ENCODE results near the gene EFHB.
A peak's percentile ranks its signal among the peaks of the same experiment; 100 is the strongest.
"Not testable (repeated sequence)": the region's sequence is repeated elsewhere in the genome, so short reads cannot be mapped to it uniquely, and the experiment has no call there.

EFHB gene, protein sequence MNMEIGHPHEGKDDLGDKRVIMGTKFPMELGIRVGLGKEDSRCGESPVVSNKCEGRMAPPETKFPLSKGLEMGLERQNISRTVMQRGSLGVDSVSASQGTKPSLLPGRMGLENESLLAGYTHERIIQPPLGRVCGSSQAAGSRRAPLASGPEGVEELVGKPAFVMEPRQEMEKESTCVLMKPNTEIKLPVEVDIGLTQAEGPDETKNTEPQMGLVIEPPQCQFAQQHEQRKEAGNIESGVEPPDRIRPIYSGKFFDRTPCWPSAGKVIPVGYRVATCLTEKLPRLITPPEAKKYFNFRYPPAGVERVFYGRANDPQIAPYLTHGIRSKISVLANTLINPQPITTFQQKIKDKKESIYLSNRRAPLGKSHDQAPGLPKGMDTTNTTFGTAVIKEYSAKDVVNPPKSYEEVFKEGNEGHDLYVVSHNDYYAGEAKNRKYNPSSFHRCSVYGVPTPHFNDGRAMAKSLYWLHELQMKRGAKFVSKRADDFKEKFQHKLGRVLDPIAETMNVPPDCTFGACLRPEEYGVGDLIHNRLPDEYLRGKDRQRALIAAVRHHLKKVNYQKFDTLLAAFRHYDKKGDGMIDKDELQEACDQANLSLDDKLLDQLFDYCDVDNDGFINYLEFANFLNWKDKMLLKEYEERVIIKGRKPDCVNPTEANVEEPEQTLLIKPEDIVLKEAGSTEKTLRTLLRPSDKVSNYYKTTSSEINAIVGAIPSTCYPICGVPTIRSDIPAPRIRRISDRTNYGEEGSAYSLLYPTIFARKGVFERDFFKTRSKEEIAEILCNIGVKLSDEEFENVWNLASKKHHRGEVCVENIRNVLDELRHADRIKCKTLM

DNA sequence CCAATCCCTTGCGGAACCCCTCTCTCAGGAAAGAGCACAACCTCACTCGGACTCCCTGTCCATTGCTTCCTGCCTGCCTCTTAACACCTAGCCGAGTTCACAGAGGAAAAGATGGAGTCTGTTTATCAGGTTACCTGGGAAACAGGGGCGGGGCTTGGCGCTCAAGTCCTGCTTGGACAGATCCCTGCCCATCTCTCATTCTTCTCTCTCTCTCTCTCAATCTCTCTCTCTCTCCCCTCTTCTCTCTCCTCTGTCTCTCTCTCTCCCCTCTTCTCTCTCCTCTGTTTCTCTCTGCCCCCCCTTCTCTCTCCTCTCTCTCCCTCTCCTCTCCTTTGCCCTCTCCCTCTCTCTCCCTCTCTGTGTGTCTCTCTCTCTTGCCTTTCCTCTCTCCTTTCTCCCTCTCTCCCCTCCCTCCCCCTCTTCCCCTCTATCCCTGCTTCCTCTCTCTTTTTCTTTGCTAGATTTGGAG, at the start of gene EFHB:
Gene EFHB (minus strand): TSS at position 120 of the 469 bp plus-strand sequence. CDS start 199 bp downstream, outside the sequence.
- no peak for DNase-seq

DNA sequence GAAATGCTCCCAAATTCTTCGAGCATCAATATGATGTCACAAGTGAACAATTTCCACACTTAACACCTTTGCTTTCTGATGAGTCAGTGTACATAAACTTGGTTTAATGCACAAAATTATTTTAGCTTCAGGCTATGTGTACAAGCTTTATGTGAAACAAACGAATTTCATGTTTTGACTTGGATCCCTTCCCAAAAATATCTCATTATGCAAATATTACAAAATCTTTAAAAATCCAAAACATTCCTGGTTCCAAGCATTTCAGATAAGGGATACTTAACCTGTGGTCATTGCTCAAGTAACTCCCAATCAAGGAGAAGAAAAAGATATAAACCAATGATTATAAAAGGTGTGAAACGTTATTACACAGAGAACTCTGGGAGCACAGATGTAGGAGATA, 38.0 kb upstream of the EFHB start:
- DNase-seq: no peak

DNA sequence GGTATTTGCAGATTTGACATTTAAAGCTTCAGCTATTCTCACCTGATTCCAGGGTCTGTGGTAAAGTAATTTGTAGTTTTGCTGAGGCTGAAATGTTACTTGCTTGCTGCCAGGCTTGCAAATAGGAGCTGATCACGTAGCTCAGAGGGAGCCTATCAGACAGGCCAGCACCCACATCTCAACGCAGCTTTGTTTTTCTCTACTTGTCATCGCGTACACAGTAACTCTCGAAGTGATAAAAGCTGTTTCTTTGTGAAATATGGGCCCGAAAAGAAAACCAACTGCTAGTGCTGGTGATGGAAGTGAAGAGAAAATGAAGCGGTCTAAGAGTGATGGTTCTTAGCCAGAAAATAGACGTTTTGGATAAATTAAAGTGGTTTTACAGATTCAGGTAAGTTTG, 36.3 kb upstream of the EFHB start:
- no peak for DNase-seq

DNA sequence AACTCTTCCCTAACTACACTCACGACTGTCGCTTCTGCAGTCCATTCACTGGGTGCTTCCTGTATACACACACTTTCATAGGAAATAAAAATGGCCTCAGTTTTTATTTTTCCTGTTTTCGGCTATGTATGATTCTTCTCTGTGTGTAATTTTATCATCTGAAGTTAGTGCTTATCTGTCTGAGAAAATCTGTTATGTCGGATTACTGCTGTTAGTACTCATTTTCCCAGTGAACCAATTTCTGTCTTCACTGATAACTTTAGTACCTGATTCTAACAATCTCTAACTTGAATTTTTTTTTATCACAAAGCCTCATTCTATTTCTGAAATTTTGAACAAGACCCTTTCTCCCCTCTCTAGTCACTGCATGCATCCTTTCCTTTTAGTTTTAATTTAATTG, 33.8 kb upstream of the EFHB start:
- no peak for DNase-seq

DNA sequence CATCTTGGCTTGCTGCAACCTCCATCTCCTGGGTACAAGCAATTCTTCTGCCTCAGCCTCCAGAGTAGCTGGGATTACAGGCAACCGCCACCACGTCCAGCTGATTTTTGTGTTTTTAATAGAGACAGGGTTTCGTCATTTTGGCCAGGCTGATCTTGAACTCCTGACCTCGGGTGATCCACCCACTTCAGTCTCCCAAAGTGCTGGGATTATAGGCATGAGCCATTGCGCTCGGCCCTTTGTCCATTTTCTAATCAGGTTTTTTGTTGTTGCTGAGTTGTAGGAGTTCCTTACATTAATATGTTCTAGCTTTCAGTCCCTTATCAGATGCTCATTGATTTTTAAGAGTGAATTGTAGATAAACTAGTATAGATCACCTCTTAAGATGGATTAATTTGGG, 33.2 kb upstream of the EFHB start:
- DNase-seq: no peak

DNA sequence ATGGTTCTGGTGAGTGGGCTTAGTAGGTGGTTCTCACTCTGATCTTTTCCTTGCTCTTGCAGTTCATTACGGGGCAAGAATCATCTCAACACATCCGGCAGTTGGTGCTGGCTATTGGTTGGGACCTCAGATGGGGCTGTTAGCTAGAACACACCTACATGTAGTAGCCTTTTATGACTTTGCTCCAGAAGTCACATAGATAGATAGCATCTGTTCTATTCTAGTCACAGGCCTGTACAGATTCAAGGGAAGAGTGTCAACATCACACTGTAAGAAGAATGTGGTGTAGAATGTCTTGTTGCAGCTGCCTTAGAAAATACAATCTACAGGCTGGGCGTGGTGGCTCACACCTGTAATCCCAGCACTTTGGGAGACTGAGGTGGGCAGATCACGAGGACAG, 27.9 kb upstream of the EFHB start:
- DNase-seq: no peak

DNA sequence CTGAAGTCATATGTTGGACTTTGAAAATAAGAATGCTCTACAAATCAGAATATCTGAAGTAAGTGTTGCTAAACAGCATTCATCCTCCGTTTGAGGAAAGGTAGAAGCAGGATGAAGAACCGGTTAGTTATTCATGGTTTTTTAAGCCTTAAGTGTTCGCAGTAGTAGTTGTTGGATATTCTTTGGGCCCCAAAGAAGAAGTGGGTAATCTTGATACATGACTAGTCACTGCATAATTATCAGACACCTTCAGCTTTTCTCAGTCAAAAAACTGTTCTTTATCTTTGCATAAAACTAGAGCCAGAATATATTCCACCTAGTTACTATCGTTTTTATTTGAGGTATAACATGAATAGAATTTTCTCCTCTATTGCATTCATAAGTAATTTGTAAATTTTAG, 26.7 kb upstream of the EFHB start:
- DNase-seq: no peak

DNA sequence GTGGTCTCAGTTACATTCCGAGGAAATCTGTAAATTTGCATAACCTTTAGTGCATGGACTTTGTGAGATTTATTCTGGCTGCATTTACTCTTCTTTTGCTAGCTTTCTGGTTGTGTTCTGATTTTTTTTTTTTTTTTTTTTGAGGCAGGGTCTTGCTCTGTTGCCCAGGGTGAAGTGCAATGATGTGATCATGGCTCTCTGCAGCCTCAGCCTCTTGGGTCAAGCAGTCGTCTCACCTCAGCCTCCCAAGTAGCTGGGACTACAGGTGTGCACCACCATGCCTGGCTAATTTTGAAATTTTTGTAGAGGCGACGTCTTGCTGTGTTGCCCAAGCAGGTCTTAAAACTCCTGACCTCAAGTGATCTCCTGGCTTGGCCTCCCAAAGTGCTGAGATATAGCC, 25.5 kb upstream of the EFHB start:
- DNase-seq: no peak

DNA sequence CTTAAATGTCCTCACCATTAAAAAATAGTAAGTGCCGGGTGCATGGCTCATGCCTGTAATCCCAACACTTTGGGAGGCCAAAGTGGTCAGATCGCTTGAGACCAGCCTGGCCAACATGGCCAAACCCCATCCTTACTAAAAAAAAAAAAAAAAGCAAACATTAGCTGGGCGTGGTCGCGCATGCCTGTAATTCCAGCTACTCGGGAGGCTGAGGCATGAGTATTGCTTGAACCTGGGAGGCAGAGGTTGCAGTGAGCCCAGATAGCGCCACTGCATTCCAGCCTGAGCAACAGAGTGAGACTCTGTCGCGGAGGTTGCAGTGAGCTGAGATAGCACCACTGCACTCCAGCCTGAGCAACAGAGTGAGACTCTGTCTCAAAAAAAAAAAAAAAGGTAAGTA, 23.3 kb upstream of the EFHB start:
- not testable (repeated sequence) for DNase-seq

DNA sequence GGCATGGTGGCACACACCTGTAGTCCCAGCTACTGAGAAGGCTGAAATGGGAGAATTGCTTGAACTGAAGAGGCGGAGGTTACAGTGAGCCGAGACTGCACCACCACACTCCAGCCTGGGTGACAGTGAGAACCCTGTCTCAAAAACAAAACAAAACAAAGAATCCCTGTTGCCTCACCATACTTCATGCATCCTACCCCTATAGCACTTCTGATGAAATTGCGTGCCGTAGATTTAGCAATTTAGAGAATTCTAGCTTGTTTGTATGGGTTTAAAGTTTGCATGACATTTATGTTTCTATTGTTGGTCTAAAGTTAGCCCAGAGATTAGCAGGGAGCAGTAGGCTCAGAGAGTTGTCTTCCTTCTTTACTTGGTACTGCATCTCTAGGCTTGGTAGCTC, 20.7 kb upstream of the EFHB start:
- DNase-seq: no peak

DNA sequence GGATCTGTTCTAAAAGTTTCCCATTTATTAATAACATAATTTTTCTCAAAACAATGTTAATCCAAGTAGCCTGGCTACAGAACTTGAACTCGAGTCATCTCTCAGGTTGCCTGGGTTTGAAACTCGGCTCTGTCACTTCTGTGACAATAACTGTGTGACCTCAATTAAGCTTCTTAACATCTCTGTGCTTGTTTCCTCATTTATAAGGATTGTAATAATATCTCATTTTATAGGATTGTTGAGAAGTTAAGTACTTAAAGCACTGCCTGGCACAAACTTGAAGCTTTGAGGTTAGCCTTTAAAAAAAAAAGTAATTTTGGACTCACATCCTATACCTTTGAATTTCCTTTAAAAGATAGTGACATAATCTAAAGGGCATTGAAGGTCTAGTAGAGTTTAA, 16.3 kb upstream of the EFHB start:
- DNase-seq: no peak

DNA sequence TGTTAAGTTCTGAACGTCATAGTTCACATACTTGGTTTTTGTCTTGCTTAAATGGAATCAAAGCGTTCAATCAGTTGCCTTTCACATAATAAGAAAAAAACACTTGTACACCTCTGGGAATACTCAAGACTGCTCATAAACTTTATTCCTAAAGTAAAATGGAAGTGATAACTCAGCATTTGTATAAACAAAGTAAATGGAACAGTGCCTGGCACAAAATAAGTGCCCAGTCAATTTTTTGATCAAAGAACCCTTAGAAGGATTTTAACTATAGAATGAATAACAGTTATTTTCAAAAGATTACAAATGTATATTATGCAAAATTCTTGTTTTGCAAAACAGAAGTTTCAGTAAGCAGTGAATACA, 14.2 kb upstream of the EFHB start:
- no peak for DNase-seq

DNA sequence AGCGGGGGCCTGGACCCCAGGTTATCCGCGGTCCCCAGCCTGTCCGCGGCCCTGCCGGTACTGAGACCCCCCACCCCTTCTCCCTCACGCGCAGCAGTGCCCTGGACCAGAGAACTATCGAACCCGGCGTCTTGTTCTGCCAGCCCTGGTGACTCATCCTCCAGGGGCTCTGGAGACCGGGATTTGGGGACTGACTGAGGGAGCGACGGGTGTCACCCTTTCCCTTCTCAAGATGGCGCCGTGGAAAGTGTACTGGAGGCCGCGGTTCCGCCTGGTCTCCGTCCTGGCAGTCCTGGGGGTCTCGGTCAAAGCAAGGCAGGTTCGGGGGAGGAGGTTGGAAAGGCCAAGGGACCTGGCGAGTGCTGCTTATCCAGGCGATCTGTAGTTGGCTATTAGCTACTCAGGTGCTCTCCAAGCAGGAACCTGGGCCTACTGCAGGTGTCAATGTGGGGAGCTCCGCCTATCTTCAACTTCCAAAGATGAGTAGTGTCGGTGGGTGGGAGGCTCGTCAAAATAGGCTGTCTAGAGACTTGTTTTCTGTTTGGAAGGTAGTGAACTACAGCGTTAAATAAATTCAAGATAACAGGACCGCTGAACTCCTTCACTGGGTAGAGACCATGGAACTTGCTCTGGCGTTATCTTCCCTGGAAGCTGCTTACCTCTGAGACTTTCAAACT, 13.7 kb upstream of the EFHB start:
- peak; percentile 54 for DNase-seq

DNA sequence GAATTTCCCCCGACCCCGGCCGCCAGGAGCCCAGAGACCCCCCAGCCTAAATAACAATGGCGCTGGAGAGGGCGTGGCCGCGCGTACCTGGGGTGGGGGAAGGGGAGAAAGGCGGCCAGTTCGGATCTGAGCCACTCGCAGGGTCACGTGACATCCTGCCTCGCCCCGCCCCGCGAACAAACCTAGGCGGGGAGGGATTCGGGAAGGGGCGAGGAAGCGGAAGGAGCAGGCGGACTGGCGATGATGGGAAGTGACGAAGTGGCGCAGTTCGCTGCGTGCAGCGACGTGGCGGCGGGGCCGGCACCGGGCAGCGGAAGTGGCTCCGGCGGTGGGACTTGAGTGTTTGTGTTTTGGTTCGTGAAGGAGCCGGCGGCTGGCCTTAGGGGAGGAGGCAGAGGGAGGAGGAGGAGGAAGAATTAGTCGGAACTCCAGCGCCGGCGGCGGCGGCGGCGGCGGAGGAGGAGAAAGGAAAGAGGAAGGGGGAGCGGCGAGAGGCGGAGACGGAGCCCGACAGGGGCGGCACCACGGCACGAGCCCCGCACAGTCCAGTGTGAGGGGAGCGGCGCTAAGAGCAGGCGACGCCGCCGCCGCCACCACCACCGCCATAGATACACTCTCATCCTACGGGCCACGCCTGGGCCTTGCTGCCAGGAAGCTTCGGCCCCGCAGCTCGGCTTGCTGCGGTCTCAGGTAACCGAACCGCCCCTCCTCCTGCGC, 13.0 kb upstream of the EFHB start, which contains the start of gene RAB5A:
Gene RAB5A (plus strand): TSS at position 266 of the 717 bp plus-strand sequence. CDS start 3,802 bp downstream, outside the sequence.
- DNase-seq: peak; percentile 98

DNA sequence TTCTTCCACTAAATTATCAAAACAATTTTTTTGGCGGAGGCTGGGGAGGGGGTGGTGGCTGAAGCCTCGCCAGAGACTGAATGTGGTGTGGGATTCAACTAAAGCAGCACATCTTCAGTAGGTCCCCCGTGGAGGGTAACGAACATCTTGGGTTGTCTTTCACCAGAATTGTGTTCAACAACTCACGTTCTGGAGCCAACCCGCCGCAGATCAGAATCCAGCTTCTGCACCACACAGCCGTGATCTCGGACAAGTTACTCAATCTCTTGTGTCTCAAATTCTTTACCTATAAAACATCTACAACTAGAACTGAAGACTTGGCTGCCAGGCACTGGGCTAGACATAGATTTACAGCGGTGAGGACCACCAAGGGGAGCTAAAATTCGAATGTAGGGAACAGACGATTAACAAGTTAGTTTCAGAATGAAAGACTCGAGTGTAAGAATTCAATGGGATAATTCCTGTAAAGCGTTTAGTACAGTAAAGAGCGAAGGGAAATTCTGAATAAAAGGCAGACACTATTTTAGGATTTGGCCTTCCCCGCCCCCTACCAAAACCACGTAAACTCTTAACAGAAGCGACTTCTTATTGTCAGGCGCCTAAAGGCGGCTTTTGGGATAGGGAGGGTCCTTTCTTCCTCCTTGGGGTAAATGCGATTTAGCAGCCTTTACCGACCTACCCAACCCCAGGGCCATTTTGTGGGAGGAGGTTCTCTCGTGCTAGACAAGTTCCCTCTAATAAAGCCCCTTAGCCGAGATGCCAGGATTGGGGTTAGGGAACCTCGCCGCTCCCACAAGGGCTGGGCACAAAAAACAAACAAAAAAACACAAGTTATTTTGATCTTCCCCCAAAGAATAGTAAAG, 12.2 kb upstream of the EFHB start:
- DNase-seq: no peak

DNA sequence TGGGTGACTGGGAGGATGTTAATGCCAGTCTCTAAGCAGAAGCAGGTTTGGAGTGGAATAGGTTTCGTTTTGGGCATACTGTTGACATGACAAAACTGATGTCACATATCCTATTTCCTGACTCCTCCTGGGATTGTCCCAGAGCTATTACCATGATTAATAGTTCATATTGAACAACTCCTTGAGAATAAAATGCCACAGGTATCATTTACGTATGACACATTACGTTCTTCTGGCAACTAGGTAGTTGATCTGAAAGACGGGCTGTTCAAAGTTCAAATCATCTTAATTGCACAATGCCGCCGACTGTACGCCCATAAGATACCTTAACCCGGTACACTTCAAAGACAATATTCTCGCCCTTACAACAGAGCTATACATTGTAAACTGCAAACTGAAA, 11.5 kb upstream of the EFHB start:
- DNase-seq: no peak

DNA sequence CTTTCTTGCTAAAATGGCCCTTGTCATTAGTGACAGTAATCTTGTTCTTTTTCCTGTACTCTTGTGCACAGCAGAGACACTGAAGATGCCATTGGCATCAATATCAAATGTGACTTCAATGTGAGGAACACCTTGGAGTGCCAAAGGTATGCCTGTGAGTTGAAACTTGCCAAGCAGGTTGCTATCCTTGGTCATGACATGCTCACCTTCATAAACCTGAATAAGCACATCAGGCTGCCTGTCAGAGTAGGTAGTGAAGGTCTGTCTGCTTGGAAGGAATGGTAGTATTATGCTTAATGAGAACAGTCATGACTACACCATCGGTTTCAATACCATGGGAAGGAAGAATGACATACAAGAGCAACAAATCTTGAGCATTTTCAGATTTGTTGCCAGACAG, 6.6 kb upstream of the EFHB start:
- no peak for DNase-seq

DNA sequence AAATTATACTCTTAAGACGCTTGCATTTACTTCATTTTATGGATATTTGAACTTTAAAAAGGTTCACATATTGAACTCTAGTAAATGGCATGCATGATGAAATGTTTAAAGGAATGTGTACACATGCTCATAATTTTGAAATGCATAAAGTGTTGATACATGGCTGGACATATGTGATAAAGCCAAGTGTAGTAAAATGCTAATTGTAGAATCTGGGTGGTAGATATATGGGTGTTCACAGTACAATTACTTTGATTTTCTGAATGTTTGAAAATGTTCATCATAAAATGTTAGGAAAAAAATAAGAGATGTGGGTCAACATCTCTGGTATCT, 4.2 kb upstream of the EFHB start:
- no peak for DNase-seq

DNA sequence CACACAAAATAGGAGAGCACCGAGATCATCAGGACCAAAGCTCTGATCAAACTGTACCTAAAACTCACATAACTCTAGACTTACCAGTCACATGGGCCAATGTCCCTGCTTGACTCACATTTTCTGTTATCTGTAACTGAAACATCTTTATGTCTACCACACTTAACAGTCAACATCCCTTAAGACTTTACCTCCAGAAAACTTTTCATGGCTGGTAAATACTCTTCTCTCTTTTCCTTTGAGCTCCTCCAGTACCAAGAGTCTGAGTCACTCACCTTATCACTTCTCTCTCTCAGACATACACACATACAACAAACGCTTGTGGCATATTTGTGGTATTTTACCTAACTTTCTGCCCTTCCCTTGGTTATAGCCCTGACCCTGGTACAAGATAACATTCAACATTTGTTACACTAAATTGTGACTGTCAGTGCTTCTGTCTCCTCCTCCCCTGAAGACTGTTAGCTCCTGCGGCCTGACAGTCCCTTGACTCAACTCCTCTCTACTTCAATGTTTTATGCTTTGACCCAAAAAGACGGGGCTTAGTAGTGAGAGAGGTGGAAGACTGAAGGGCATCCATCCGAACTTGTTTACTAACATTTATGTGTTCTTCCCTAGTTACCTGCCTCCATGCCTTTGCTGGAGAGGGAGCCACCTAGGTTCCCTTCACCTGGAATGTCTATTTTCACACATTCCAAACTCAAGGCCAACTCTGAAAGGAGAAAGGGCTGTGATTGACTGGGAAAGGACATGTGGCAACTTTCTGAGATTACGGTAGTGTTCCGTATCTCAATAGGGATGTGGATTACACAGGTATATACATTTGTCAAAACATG, 3.7 kb upstream of the EFHB start:
- DNase-seq: no peak

DNA sequence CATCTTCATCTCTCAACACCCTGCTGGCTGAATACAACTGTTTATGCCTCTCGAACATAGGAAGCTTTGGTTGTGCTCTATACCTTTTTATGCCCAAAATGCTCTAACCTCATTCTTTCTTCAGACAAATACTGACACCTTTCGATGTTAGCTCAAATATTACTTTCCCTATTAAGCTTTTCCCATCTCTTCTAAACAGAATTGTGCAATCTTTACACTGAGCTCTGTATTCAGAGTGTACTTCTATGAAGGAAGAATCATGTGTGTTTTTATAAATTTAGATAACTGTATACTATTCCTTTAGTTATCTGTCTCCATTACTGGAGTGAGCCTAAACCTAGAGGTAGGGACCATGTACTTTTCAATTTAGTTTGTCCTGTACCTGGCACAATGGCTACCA, 1.6 kb downstream of the EFHB start:
- DNase-seq: no peak

DNA sequence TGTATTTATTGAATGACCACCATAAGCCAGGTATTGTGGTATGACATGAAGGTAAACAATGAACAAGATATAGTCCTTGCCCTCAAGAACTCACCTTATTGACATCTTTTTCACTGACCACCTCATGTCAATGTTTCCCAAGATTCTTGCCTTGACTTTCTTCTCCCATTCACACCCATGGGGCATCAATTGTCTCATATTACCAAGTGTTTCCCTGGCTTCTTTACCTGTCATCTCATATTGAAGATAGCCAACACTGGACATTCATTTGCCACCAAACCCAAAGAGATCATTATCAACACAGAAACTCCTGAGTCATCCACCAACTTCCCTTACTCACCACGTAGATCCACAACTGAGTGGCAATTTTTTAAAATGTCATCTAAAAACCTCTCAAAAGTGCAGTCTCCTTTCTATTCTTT, 2.2 kb downstream of the EFHB start:
- DNase-seq: no peak
